CD4-positive, alpha-beta T cell (primary cell): ENCODE results near the gene RIPPLY2. TPM values are rescaled to one million over a fixed set of nuclear protein-coding genes. Genes with fewer than 3 reads are reported as not detected.
"Not testable (repeated sequence)": the region's sequence is repeated elsewhere in the genome, so short reads cannot be mapped to it uniquely, and the experiment has no call there.

Experiments
- ATAC-seq: fragments of 200-7000 bp; cut with Tn5 transposase; one replicate; pipeline ENCODE4 v1.10.0; 2022; ENCODE audit warnings: mild to moderate bottlenecking; ENCODE audit not compliant: poor library complexity
- CTCF ChIA-PET: fragments of 350-600 bp; sonication (Branson Sonifier 250); formaldehyde crosslinking; loops from one replicate; lab custom pipeline; 2021; ENCODE audit warnings: antibody characterized with exemption, inconsistent platforms; lab: Charles Lee
- POLR2A ChIA-PET: fragments of 350-600 bp; sonication (Branson Sonifier 250); formaldehyde crosslinking; loops from one replicate; lab custom pipeline; 2021; ENCODE audit warnings: antibody characterized with exemption, inconsistent platforms; lab: Charles Lee
- DNase-seq, 14 experiments: peaks; one replicate each; pipeline ENCODE4 v3.0.0-alpha.2; 2013 to 2020; ENCODE audit warnings: mixed read lengths in 2 of 14
- H3K27ac ChIP-seq, 2 donors: one replicate each; pipeline versions ENCODE4 v1.5.1 to v1.7.0; 2013; ENCODE audit warnings: low read length in 2 of 2, low read depth in 1 of 2, mild to moderate bottlenecking in 1 of 2
- H3K27me3 ChIP-seq, 2 experiments: 1 replicate in 1 of 2; 2 replicates in 1 of 2; pipeline versions ENCODE4 v1.6.1 to v1.7.0; 2013; ENCODE audit warnings: low read length in 2 of 2, control low read depth in 1 of 2, mild to moderate bottlenecking in 1 of 2, moderate library complexity in 1 of 2; ENCODE audit not compliant: insufficient read depth in 2 of 2, control insufficient read depth in 1 of 2
- H3K36me3 ChIP-seq: one replicate; pipeline ENCODE4 v1.6.1; 2013; ENCODE audit warnings: low read length, control low read depth; ENCODE audit not compliant: insufficient read depth
- H3K4me1 ChIP-seq: one replicate; pipeline ENCODE4 v1.6.1; 2013; ENCODE audit warnings: low read length, control low read depth; ENCODE audit not compliant: insufficient read depth
- H3K4me3 ChIP-seq: one replicate; pipeline ENCODE4 v1.5.1; 2013; ENCODE audit warnings: mild to moderate bottlenecking, low read length, moderate library complexity
- H3K9me3 ChIP-seq, 2 experiments: 1 replicate in 1 of 2; 2 replicates in 1 of 2; pipeline versions ENCODE4 v1.6.1 to v1.7.0; 2013; ENCODE audit warnings: low read length in 2 of 2, mild to moderate bottlenecking in 2 of 2, control low read depth in 1 of 2, moderate library complexity in 1 of 2; ENCODE audit not compliant: control insufficient read depth in 1 of 2, insufficient read depth in 1 of 2
- H3K27ac Mint-ChIP-seq: one replicate; pipeline ENCODE4 v1.8.0; 2020; ENCODE audit warnings: mixed read lengths
- H3K27me3 Mint-ChIP-seq: one replicate; pipeline ENCODE4 v1.8.0; 2021; ENCODE audit warnings: mixed read lengths
- H3K36me3 Mint-ChIP-seq: one replicate; pipeline ENCODE4 v1.8.0; 2021; ENCODE audit warnings: low read depth, mixed read lengths
- H3K4me1 Mint-ChIP-seq: one replicate; pipeline ENCODE4 v1.8.0; 2021; ENCODE audit warnings: low read depth, mixed read lengths
- H3K4me3 Mint-ChIP-seq: one replicate; pipeline ENCODE4 v1.8.0; 2020; ENCODE audit warnings: mild to moderate bottlenecking, mixed read lengths
- H3K9me3 Mint-ChIP-seq: one replicate; pipeline ENCODE4 v1.8.0; 2020; ENCODE audit warnings: mixed read lengths
- intact Hi-C, 2 experiments: fragments of 100-400 bp; cut with DNase I in 1 of 2; cut with micrococcal nuclease in 1 of 2; formaldehyde crosslinking; loops; one replicate each; pipeline versions ENCODE4 v1.15.1 to v1.9.0; 2023 to 2025; cut with DNase I, micrococcal nuclease
- polyA plus RNA-seq, 2 donors: library from polyadenylated mRNA; unstranded; fragments of 120-200 nt; gene quantifications; one replicate each; pipeline ENCODE4 v1.2.1, GENCODE V29; 2013
- total RNA-seq, 174 experiments: library from RNA in 2 of 174; stranded (reverse) in 2 of 174; gene quantifications; one replicate each; pipeline ENCODE4 v1.2.3 and lab custom pipeline; 2021 to 2026
- TF ChIP-seq, protein P1 (sequence below): fragments of 200-600 bp; IDR thresholded peaks from one replicate; pipeline ENCODE4 v1.8.0; 2022; ENCODE audit warnings: antibody characterized with exemption, mild to moderate bottlenecking

The RIPPLY2 gene, protein sequence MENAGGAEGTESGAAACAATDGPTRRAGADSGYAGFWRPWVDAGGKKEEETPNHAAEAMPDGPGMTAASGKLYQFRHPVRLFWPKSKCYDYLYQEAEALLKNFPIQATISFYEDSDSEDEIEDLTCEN
- total RNA-seq (not detected), total RNA-seq (lab: John Stamatoyannopoulos, UW) (0 to 0.16 (median 0) reads per million in 172 experiments)
- polyA plus RNA-seq (2013, experiment 1 of 2) = not detected
- not detected for polyA plus RNA-seq (2013, experiment 2 of 2)

DNA sequence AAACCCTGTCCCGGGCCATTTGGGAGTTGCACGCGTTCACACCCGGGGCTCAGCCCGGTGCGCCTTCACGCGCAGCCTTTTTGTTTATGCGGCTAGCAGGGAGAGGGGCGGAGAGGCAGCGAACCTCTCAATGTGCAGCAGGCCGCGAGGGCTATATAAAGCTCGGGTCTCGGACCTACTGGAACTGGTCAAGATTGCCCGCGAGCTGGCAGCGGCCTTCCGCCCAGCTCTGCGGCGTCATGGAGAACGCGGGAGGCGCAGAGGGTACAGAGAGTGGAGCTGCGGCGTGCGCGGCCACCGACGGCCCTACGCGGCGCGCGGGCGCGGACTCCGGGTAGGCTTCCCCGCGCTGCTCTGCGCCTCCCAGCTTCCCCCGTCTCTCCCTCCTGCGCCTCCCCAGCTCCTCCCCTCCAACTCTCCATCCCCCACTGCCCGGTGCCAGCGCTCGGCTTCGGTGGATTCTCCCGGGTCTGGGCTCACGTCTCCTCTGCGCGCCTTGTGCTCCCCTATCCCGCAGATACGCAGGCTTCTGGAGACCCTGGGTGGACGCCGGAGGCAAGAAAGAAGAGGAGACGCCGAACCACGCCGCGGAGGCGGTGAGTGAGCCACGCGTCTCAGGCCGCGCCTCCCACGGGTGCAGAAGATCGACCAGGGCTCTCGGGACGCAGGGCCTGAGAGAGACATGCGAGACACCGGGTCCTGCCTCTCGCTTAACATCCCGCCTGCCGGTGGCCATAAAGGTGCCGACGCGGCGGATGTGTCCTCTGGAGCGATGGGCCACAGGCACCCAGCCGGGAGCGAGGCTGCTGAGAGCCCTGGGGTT, at the start of gene RIPPLY2:
Gene RIPPLY2 (plus strand): TSS at position 183 of the 823 bp plus-strand sequence. CDS start 57 bp downstream, at position 240.
- Mint-ChIP-seq H3K27me3 (peaks cover 68% of the 10 kb centered on the region), H3K36me3 (no peaks in the 10 kb centered on the region), H3K9me3 (no peaks in the 10 kb centered on the region), H3K4me1 (peaks cover 11% of the 10 kb centered on the region), H3K4me3 (peak within 1 kb of the TSS; percentile 58), H3K27ac (no peak within 1 kb of the TSS)
- no peaks in the 10 kb centered on the region for H3K36me3 ChIP-seq
- H3K4me3 ChIP-seq = peak within 1 kb of the TSS; percentile 6
- H3K9me3 ChIP-seq = peaks cover 0 to 11% of the 10 kb centered on the region in 2 experiments
- ChIA-PET CTCF (no interaction called here), POLR2A (interaction anchor here (0.6 kb wide), 1 partner anchor 1450 kb away, joined by 3 read pairs; no protein-coding TSS in a partner anchor)
- intact Hi-C loops = loop anchor here in 1 of 2 experiments (10.0 kb wide), 1 partner anchor 1609 kb away; the partner anchor contains the start of gene IBTK
- TF ChIP-seq, protein P1, sequence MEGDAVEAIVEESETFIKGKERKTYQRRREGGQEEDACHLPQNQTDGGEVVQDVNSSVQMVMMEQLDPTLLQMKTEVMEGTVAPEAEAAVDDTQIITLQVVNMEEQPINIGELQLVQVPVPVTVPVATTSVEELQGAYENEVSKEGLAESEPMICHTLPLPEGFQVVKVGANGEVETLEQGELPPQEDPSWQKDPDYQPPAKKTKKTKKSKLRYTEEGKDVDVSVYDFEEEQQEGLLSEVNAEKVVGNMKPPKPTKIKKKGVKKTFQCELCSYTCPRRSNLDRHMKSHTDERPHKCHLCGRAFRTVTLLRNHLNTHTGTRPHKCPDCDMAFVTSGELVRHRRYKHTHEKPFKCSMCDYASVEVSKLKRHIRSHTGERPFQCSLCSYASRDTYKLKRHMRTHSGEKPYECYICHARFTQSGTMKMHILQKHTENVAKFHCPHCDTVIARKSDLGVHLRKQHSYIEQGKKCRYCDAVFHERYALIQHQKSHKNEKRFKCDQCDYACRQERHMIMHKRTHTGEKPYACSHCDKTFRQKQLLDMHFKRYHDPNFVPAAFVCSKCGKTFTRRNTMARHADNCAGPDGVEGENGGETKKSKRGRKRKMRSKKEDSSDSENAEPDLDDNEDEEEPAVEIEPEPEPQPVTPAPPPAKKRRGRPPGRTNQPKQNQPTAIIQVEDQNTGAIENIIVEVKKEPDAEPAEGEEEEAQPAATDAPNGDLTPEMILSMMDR = no peak
- ATAC-seq (no peak), DNase-seq (peak in 2 of 14 experiments; percentile 4 to 11)
- no peak within 1 kb of the TSS for H3K27ac ChIP-seq
- H3K27me3 ChIP-seq = peaks cover 34 to 59% of the 10 kb centered on the region in 2 experiments
- peaks cover 14% of the 10 kb centered on the region for H3K4me1 ChIP-seq

DNA sequence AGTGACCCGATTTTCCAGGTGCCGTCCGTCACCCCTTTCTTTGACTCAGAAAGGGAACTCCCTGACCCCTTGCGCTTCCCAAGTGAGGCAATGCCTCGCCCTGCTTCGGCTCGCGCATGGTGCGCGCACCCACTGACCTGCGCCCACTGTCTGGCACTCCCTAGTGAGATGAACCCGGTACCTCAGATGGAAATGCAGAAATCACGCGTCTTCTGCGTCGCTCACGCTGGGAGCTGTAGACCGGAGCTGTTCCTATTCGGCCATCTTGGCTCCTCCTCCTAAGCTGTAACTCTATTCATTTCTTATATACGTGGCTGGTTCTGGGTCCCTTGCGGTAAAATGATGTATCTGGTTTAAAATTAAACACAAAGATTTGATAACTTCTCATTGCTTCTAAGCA, 49.7 kb upstream of the RIPPLY2 start:
- H3K4me3 ChIP-seq, H3K27ac Mint-ChIP-seq, DNase-seq, H3K9me3 Mint-ChIP-seq, CTCF ChIA-PET, intact Hi-C loops, H3K4me1 ChIP-seq, POLR2A ChIA-PET, H3K27ac ChIP-seq, H3K36me3 Mint-ChIP-seq, H3K9me3 ChIP-seq, H3K4me3 Mint-ChIP-seq, H3K36me3 ChIP-seq, H3K4me1 Mint-ChIP-seq, ATAC-seq, H3K27me3 ChIP-seq: not testable (repeated sequence)
- peaks cover 14% of the 10 kb centered on the region for H3K27me3 Mint-ChIP-seq

DNA sequence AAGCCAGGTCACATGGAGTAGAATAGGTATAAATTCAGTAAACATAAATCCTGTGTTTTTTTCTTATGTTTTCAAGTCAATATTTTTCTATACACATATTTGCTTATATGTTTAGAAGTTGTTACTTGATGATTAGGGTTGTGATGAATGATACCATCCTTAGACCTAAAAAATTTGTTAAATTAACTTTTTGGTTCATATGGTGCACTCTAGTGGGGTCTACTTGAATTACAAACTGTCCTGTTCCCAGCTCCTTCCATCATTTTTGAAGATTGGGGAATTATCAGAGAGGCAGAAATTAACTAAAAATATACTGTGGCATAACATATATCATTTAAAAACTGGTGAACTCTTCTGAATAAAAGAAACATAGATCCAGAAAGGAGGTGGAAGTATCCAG, 48.3 kb upstream of the RIPPLY2 start:
- H3K27ac Mint-ChIP-seq = no peak overlapping the region
- Histone ChIP-seq H3K4me3 (no peak overlapping the region), H3K36me3 (no peaks in the 10 kb centered on the region), H3K27me3 (no peaks in the 10 kb centered on the region), H3K4me1 (no peaks in the 10 kb centered on the region), H3K27ac (no peak overlapping the region), H3K9me3 (no peaks in the 10 kb centered on the region)
- intact Hi-C loops = no loop called here
- DNase-seq (no peak), ATAC-seq (no peak)
- POLR2A ChIA-PET = no interaction called here
- no peaks in the 10 kb centered on the region for H3K36me3 Mint-ChIP-seq
- H3K4me1 Mint-ChIP-seq = no peaks in the 10 kb centered on the region
- H3K27me3 Mint-ChIP-seq = peaks cover 18% of the 10 kb centered on the region
- TF ChIP-seq, protein P1 = no peak
- CTCF ChIA-PET = no interaction called here
- no peak overlapping the region for H3K4me3 Mint-ChIP-seq
- peaks cover 5% of the 10 kb centered on the region for H3K9me3 Mint-ChIP-seq
